DOHH2 (cell line): ENCODE results near the gene TRAF3.

ENCODE experiments used
- H3F3A ChIP-seq: fragments of 200-600 bp; sonication (generic), shearing (Covaris generic); 2 replicates; pipeline ENCODE4 v1.6.0; 2016; ENCODE audit warnings: antibody characterized with exemption, mild to moderate bottlenecking; ENCODE audit not compliant: control insufficient read depth, insufficient read depth
- H3K27ac ChIP-seq: fragments of 200-600 bp; sonication (generic); 2 replicates; pipeline ENCODE4 v1.5.1; 2014; ENCODE audit warnings: low read depth, mild to moderate bottlenecking, low read length, moderate library complexity
- H3K27me3 ChIP-seq: fragments of 200-600 bp; sonication (generic); 2 replicates; pipeline ENCODE4 v1.6.1; 2014; ENCODE audit warnings: mild to moderate bottlenecking, low read length, mixed read lengths; ENCODE audit not compliant: control insufficient read depth
- H3K36me3 ChIP-seq: fragments of 200-600 bp; sonication (generic); 2 replicates; pipeline ENCODE4 v1.6.1; 2014; ENCODE audit warnings: mild to moderate bottlenecking, low read length, moderate library complexity, mixed read lengths; ENCODE audit not compliant: control insufficient read depth
- H3K4me1 ChIP-seq: fragments of 200-600 bp; sonication (generic); 2 replicates; pipeline ENCODE4 v1.6.1; 2014; ENCODE audit warnings: mild to moderate bottlenecking, low read length, mixed read lengths; ENCODE audit not compliant: control insufficient read depth
- H3K4me2 ChIP-seq: fragments of 200-600 bp; sonication (generic); 2 replicates; pipeline ENCODE4 v1.6.0; 2014; ENCODE audit warnings: mild to moderate bottlenecking, low read length, moderate library complexity
- H3K4me3 ChIP-seq: fragments of 200-600 bp; sonication (generic); 2 replicates; pipeline ENCODE4 v1.5.1; 2014; ENCODE audit warnings: mild to moderate bottlenecking, low read length, mixed read lengths
- H3K79me2 ChIP-seq: fragments of 200-600 bp; sonication (generic); 2 replicates; pipeline ENCODE4 v1.6.1; 2014; ENCODE audit warnings: mild to moderate bottlenecking, low read length, mixed read lengths; ENCODE audit not compliant: control insufficient read depth
- H3K9me2 ChIP-seq: fragments of 200-600 bp; sonication (generic); replicated peaks from 2 replicates; pipeline ENCODE4 v1.6.1; 2014; ENCODE audit warnings: mild to moderate bottlenecking, low read length, mixed read lengths; ENCODE audit not compliant: control insufficient read depth
- H3K9me3 ChIP-seq: fragments of 200-600 bp; sonication (generic); 2 replicates; pipeline ENCODE4 v1.6.1; 2014; ENCODE audit warnings: antibody characterized with exemption, low read length, mixed read lengths; ENCODE audit not compliant: control insufficient read depth, insufficient read depth
- H4K20me1 ChIP-seq: fragments of 200-600 bp; sonication (generic); 2 replicates; pipeline ENCODE4 v1.6.0; 2014; ENCODE audit warnings: low read depth, mild to moderate bottlenecking, antibody characterized with exemption, low read length, moderate library complexity; ENCODE audit not compliant: control insufficient read depth, insufficient read depth
- EZH2phosphoT487 ChIP-seq: fragments of 200-600 bp; sonication (generic); IDR thresholded peaks from 2 replicates; pipeline ENCODE4 v1.6.1; 2017; ENCODE audit warnings: borderline replicate concordance, mild to moderate bottlenecking, antibody characterized with exemption, low read length, moderate library complexity, mixed read lengths
- TF ChIP-seq, protein P1 (sequence below): fragments of 200-600 bp; sonication (generic); IDR thresholded peaks from one replicate; pipeline ENCODE4 v1.5.1; 2014; ENCODE audit warnings: antibody characterized with exemption, mild to moderate bottlenecking, low read depth, low read length; ENCODE audit not compliant: poor library complexity, severe bottlenecking

TRAF3 gene

DNA sequence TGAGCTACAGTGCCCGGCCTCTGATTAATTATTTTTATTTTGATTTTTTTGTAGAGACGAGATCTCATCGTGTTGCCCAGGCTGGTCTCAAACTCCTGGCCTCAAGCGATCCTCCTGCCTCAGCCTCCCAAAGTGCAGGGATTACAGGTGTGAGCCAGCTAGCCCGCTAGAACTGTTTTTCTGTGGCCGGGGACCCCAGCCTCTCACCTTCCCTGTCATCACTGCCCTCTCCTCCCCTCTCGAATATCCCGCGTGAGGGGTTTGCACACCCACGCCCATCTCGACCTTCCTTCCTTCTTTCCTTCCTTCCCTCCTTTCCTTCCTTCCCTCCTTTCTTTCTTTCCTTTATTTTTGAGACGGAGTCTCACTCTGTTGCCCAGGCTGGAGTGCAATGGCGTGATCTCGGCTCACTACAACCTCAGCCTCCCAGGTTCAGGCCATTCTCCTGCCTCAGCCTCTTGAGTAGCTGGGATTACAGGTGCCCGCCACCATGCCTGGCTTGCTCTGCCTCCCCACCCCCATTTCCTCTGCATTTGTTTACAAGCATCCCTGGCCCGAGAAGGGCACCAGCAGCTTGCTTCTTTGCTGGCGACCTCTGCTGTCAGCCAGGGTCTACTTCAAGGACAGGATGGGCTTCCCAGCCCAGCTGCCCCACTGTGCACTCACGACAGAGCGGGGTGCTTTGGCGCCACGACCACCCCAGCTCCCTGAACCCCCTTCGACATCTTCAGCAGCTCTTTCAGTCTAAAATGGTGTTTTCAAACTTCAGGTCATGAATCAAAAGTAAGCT is 4.3 kb upstream of the TRAF3 start:
- Histone ChIP-seq H3K4me3 (0 out of 2 replicates have a peak overlapping the region, but pooled peaks have one; percentile 21), H3K9me2 (no peaks in the 10 kb centered on the region), H3K27ac (no peak overlapping the region), H3K4me2 (peak overlapping the region; percentile 41), H3K9me3 (no peaks in the 10 kb centered on the region), H3F3A (peaks cover 12% of the 10 kb centered on the region), H4K20me1 (no peaks in the 10 kb centered on the region), H3K36me3 (no peaks in the 10 kb centered on the region), H3K4me1 (peaks cover 48% of the 10 kb centered on the region), H3K27me3 (peaks cover 4% of the 10 kb centered on the region; the same call in 1 of the 2 replicates), H3K79me2 (no peaks in the 10 kb centered on the region; the same call in 1 of the 2 replicates)
- TF ChIP-seq, protein P1, sequence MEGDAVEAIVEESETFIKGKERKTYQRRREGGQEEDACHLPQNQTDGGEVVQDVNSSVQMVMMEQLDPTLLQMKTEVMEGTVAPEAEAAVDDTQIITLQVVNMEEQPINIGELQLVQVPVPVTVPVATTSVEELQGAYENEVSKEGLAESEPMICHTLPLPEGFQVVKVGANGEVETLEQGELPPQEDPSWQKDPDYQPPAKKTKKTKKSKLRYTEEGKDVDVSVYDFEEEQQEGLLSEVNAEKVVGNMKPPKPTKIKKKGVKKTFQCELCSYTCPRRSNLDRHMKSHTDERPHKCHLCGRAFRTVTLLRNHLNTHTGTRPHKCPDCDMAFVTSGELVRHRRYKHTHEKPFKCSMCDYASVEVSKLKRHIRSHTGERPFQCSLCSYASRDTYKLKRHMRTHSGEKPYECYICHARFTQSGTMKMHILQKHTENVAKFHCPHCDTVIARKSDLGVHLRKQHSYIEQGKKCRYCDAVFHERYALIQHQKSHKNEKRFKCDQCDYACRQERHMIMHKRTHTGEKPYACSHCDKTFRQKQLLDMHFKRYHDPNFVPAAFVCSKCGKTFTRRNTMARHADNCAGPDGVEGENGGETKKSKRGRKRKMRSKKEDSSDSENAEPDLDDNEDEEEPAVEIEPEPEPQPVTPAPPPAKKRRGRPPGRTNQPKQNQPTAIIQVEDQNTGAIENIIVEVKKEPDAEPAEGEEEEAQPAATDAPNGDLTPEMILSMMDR, result peak; percentile 63
- TF ChIP-seq EZH2phosphoT487, result no peak

DNA sequence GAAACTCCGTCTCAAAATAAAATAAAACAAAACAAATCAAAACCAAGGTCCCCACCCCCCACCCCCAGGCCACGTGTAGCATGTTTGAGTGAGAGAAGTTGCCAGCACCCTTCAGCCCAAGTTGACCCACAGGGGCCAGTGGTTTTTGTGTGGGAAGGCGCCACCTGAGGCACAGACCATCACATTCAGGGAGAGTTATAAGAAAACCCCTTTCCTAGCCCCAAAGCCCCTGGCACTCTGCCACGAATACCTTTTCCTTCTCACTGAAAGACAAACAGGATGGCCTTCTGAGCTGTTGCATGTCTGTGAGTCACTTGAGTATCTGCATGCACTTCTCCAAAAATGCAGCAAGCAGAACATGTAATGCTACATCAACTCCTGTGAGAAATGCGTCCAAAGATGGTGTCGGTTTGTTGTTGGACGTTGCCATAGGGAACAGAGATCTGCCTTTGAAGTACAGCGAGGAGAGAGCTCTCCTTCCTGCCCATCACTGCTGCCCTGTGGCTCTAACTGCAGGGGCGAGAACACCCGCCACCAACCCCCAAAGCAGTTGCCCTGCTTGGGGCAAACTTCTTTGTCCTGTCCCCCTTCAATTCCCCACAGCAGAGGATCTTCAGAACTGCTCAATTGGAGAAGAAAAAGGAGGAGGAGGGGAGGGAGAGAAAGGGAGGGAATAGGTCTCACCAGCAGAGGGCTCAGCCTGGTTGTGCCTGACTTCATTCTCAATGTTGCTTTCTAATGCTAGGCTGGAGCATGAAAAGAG is 2.7 kb upstream of the TRAF3 start:
- H3K27ac ChIP-seq, result no peak overlapping the region
- TF ChIP-seq, protein P1, result peak; percentile 83
- no peak for TF ChIP-seq EZH2phosphoT487
- H3K4me2 ChIP-seq, result peak overlapping the region; percentile 61
- no peaks in the 10 kb centered on the region for H3K27me3 ChIP-seq
- H4K20me1 ChIP-seq, result peaks cover 8% of the 10 kb centered on the region; the same call in 1 of the 2 replicates
- H3K4me3 ChIP-seq, result peak overlapping the region; percentile 16; the same call in 1 of the 2 replicates
- peaks cover 15% of the 10 kb centered on the region for H3F3A ChIP-seq
- peaks cover 16% of the 10 kb centered on the region for H3K79me2 ChIP-seq
- no peaks in the 10 kb centered on the region for H3K9me3 ChIP-seq
- H3K9me2 ChIP-seq, result no peaks in the 10 kb centered on the region
- peaks cover 48% of the 10 kb centered on the region for H3K4me1 ChIP-seq
- peaks cover 3% of the 10 kb centered on the region for H3K36me3 ChIP-seq

DNA sequence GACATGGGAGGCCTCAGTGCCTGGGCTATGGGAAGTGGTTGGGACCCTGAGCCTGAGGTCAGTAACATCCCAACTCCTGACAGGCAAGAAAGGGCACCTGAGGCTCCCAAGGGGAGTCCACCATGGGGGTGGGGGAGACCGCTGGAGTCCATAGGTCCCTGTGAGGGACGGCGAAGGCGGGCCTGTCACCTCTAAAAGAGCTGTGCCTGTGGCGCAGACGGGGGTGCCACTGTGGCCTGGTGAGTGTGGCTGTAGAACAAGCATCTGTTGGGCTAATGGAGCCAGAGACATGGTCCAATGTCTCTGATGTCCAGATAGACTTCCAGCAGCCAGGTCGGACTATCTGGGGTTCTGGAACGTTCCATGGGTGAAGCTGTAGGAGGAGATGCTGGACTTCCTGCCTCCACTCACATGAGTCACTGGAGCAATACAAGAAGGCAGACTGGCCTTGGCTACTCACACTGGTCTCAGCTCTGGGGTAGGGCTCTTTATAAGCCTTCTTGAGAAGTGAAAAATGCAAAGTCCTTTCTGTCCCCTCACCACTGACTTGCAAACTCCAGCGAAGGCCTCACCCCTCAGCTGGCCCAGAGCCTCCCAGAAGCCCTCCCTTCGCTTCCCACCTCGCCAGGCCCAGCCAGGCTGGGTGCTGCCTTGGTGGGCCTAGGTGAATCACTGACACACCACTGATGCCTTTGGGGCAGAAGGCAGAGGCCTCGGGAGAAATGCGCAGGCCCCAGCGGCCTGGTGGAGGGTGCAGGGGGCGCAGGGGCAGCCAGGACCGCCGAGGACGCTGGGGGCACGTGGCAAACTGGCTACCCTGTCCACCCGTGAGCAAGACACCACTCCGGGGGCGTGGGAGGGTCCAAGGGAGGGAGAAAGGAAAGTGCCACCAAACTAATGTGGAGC is 1.1 kb upstream of the TRAF3 start:
- H3K79me2 ChIP-seq, result peaks cover 31% of the 10 kb centered on the region
- peak overlapping the region; percentile 53 for H3K4me3 ChIP-seq
- no peak overlapping the region for H3K27ac ChIP-seq
- no peak for TF ChIP-seq EZH2phosphoT487
- TF ChIP-seq, protein P1, result no peak
- no peaks in the 10 kb centered on the region for H3K9me3 ChIP-seq
- peaks cover 60% of the 10 kb centered on the region for H3K4me1 ChIP-seq
- peaks cover 13% of the 10 kb centered on the region for H3K36me3 ChIP-seq
- H3K4me2 ChIP-seq, result peak overlapping the region; percentile 53
- H3K9me2 ChIP-seq, result no peaks in the 10 kb centered on the region
- no peaks in the 10 kb centered on the region for H3K27me3 ChIP-seq
- peaks cover 14% of the 10 kb centered on the region; the same call in 1 of the 2 replicates for H4K20me1 ChIP-seq
- peaks cover 16% of the 10 kb centered on the region for H3F3A ChIP-seq
